Measurements from ENCODE around the gene ZNF888. TPM values are rescaled to one million over a fixed set of nuclear protein-coding genes. Genes with fewer than 3 reads are reported as not detected.

The ZNF888 gene
- total RNA-seq, result 5.5 and 8.1 TPM in 2 replicates

GRCh38 chr19:52922841-52923777, at the start of gene ZNF888:
Gene ZNF888 (minus strand): TSS chr19:52923428. CDS start chr19:52917873, 5,555 bp downstream.

GRCh38 chr19:52962394-52963246, 39.4 kb upstream of the ZNF888 start, which contains the start of gene ZNF816:
Gene ZNF816 (minus strand): TSS chr19:52962881. CDS start chr19:52956089, 6,792 bp downstream.

GRCh38 chr19:52897138-52897935, 25.9 kb downstream of the ZNF888 start, which contains the start of gene ZNF320:
Gene ZNF320 (minus strand): TSS chr19:52897635. CDS start chr19:52890255, 7,380 bp downstream.

GRCh38 chr19:52857378-52858191, 65.6 kb downstream of the ZNF888 start, which contains the start of gene ZNF468:
Gene ZNF468 (minus strand): TSS chr19:52857619. CDS start chr19:52854272, 3,347 bp downstream.

Other genes with a start within 250 kb of the ZNF888 start
- 12.3 and 13.9 TPM in 2 replicates for gene ZNF611, start 188.4 kb downstream of the ZNF888 start, total RNA-seq
- gene ZNF600, start 136.6 kb downstream of the ZNF888 start, total RNA-seq, result 3.9 and 4.0 TPM in 2 replicates
- gene ZNF28, start 101.8 kb downstream of the ZNF888 start, total RNA-seq, result 9.5 and 17.6 TPM in 2 replicates
- 28.7 and 29.2 TPM in 2 replicates for gene ZNF468, start 65.8 kb downstream of the ZNF888 start, total RNA-seq
- gene ZNF320, start 25.8 kb downstream of the ZNF888 start, total RNA-seq, result 12.9 and 20.1 TPM in 2 replicates
- 8.0 and 13.6 TPM in 2 replicates for gene ZNF816, start 39.5 kb upstream of the ZNF888 start, total RNA-seq
- gene ERVV-1, start 90.5 kb upstream of the ZNF888 start, total RNA-seq, result not detected in 2 replicates
- not detected in 2 replicates for gene ERVV-2, start 121.3 kb upstream of the ZNF888 start, total RNA-seq
- 25.5 and 31.2 TPM in 2 replicates for gene ZNF160, start 180.0 kb upstream of the ZNF888 start, total RNA-seq
- gene ZNF415, start 209.5 kb upstream of the ZNF888 start, total RNA-seq, result 6.1 and 6.3 TPM in 2 replicates
- 7.6 and 9.9 TPM in 2 replicates for gene ZNF347, start 235.6 kb upstream of the ZNF888 start, total RNA-seq